Retinal pigment epithelial cell (primary cell): ENCODE data around the gene SMTNL2.

Experiments
- DNase-seq: peaks from one replicate; pipeline ENCODE4 v3.0.0-alpha.2; 2010; ENCODE audit warnings: low read depth
- H3K4me3 ChIP-seq: 2 replicates; pipeline ENCODE4 v1.5.1; 2011; ENCODE audit warnings: mild to moderate bottlenecking, low read length, control low read depth, moderate library complexity
- CTCF ChIP-seq: conservative IDR thresholded peaks from 2 replicates; pipeline ENCODE4 v1.5.1; 2011; ENCODE audit warnings: low read depth, low read length, control low read depth, inconsistent platforms

Gene SMTNL2

GRCh38 chr17:4557626-4558346 is 26.5 kb upstream of the SMTNL2 start:
- no peak for DNase-seq
- no peak for TF ChIP-seq CTCF

GRCh38 chr17:4558347-4558971 is 25.9 kb upstream of the SMTNL2 start:
- no peak overlapping the region for H3K4me3 ChIP-seq
- TF ChIP-seq CTCF = no peak

More at GRCh38 chr17:4557626-4558346, 26.5 kb upstream of the SMTNL2 start:
- H3K4me3 ChIP-seq = no peak overlapping the region

GRCh38 chr17:4559139-4559791 is 25.1 kb upstream of the SMTNL2 start:
- TF ChIP-seq CTCF = no peak
- no peak overlapping the region for H3K4me3 ChIP-seq
- no peak for DNase-seq

More at GRCh38 chr17:4558347-4558971, 25.9 kb upstream of the SMTNL2 start:
- no peak for DNase-seq

GRCh38 chr17:4559966-4560365 is 24.4 kb upstream of the SMTNL2 start:
- no peak for DNase-seq
- H3K4me3 ChIP-seq = no peak overlapping the region
- TF ChIP-seq CTCF = no peak

- no peak for DNase-seq
- no peak within 1 kb of the TSS for H3K4me3 ChIP-seq
- TF ChIP-seq CTCF = no peak
Observed at GRCh38 chr17:4560421-4560820, 23.9 kb upstream of the SMTNL2 start, which contains the start of gene GGT6. Gene GGT6, minus strand, starts transcription at chr17:4560577. Its CDS starts 56 bp downstream, at chr17:4560521.

- peak; percentile 21 for TF ChIP-seq CTCF
- H3K4me3 ChIP-seq = no peak overlapping the region
- no peak for DNase-seq
Observed at GRCh38 chr17:4560837-4561256, 23.5 kb upstream of the SMTNL2 start.
